Stimulated activated CD4-positive, alpha-beta T cell treated with anti-CD3 and anti-CD28 coated beads, Interleukin-15, amount 100 ng/mL, for 48 hours (primary cell): ENCODE results near the gene MANF.

Source experiments
- DNase-seq, 2 donors: peaks; one replicate each; pipeline ENCODE4 v3.0.0-alpha.2; 2020; ENCODE audit warnings: low read depth in 2 of 2

The MANF gene

DNA sequence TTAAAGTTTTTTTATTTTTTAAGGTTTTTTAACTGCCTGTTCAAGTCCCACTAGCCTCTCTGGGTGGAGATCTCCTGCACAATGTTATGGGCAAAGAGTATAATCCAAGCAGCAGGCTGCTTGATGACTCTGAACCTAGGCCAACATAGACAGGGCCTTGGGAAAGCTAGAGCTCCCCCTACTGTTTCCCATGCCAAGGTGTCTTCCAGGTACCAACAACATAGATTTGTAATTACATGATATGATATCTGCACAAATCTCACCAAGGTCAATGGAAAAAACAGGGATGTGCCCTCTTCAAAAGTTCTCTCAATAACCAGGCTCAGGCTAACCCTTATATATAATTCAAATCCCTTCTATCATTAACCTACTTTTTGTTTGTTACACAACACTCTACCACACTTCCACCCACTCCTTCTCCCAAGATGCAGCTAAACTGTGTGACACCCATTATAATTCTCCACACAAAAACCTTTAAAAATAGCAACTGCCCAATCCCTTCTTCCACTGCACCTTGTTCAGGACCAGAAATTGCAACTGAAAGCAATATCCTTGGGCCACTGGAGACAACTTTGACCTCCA, 49.7 kb downstream of the MANF start:
- peak in 1 of 2 donors; percentile 24 for DNase-seq

DNA sequence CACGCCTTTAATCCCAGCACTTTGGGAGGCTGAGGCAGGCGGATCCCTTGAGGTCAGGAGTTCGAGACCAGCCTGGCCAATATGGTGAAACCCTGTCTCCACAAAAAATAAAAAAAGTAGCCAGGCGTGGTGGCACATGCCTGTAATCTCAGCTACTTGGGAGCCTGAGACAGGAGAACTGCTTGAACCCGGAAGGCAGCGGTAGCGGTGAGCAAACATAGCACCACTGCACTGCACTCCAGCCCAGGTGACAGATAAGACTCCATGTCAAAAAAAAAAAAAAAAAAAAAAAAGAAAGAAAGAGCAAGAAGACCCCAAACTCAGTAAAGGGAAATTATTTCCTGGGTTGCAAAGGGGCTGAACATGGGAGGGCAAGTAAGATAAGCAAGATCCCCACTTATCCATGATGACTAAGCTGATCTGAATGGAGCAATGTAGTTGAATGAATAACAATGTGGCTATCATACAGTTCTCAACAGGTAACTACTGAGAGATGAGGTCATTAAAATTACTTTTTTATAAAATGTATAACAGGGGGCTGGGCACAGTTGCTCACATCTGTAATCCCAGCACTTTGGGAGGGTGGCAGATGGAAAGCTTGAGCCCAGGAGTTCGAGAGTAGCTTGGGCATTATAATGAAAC, 52.0 kb downstream of the MANF start:
- no peak for DNase-seq
